A549 (cell line): ENCODE measurements around the gene TNFRSF11A. TPM values are rescaled to one million over a fixed set of nuclear protein-coding genes. Genes with fewer than 3 reads are reported as not detected.

Experiments
- ATAC-seq, 2 experiments: fragments of 200-7000 bp in 1 of 2; fragments of >200 bp in 1 of 2; cut with Nextera tagmentation in 1 of 2; cut with Tn5 transposase in 1 of 2; 3 replicates each; pipeline versions ENCODE4 v1.8.0 to v1.9.1; 2018 to 2020; ENCODE audit warnings: mild to moderate bottlenecking in 1 of 2, moderate library complexity in 1 of 2
- CTCF ChIA-PET: fragments of 300-600 bp; sonication (Branson Sonifier 250); formaldehyde crosslinking; extraction: SDS; loops from one replicate; lab custom pipeline; 2021; ENCODE audit warnings: antibody characterized with exemption, inconsistent platforms; lab: Yijun Ruan, JAX
- POLR2A ChIA-PET: fragments of 350-600 bp; formaldehyde crosslinking; extraction: SDS; loops from one replicate; lab custom pipeline; 2021; ENCODE audit warnings: antibody characterized with exemption, inconsistent platforms; lab: Yijun Ruan, JAX
- DNase-seq, 2 experiments: peaks; one replicate each; pipeline versions ENCODE4 v3.0.0 to v3.0.0-alpha.2; 2011 to 2016; ENCODE audit warnings: low read depth in 1 of 2, low spot score in 1 of 2
- FAIRE-seq: peaks from 2 replicates; lab custom pipeline; 2011; peaks lifted over from hg19 to GRCh38; lab: Jason Lieb, UNC
- H3K27ac ChIP-seq, 2 experiments: fragments of >200 bp; sonication (Bioruptor Twin); formaldehyde crosslinking; 3 replicates each; pipeline ENCODE4 v1.5.1; 2016 to 2017
- H3K4me1 ChIP-seq: fragments of >200 bp; sonication (Bioruptor Twin); formaldehyde crosslinking; 3 replicates; pipeline ENCODE4 v1.6.1; 2016
- H3K4me2 ChIP-seq: fragments of >200 bp; sonication (Bioruptor Twin); formaldehyde crosslinking; 3 replicates; pipeline ENCODE4 v1.6.1; 2016
- H3K4me3 ChIP-seq: fragments of >200 bp; sonication (Bioruptor Twin); formaldehyde crosslinking; 3 replicates; pipeline ENCODE4 v1.5.1; 2016
- H3K9me3 ChIP-seq: fragments of >200 bp; sonication (Bioruptor Twin); formaldehyde crosslinking; 3 replicates; pipeline ENCODE4 v1.6.1; 2016
- BHLHE40 ChIP-seq: IDR thresholded peaks from 2 replicates; pipeline ENCODE4 v1.6.1; 2012; ENCODE audit warnings: low read depth, low read length, inconsistent platforms
- CBX2 ChIP-seq: fragments of 200-600 bp; sonication (generic); IDR thresholded peaks from 2 replicates; pipeline ENCODE4 v1.6.1; 2016; ENCODE audit warnings: low read depth, mild to moderate bottlenecking, borderline replicate concordance
- EHMT2 ChIP-seq: fragments of 200-600 bp; sonication (generic); IDR thresholded peaks from 2 replicates; pipeline ENCODE4 v1.6.1; 2016; ENCODE audit warnings: antibody characterized with exemption, low read depth, mild to moderate bottlenecking, moderate library complexity
- ELK1 ChIP-seq: fragments of 150-350 bp; IDR thresholded peaks from 2 replicates; pipeline ENCODE4 v1.6.1; 2014; ENCODE audit warnings: low read depth, mild to moderate bottlenecking, low read length
- FOSB ChIP-seq: fragments of 250-450 bp; sonication (Bioruptor Pico); IDR thresholded peaks from 2 replicates; pipeline ENCODE4 v1.5.0; 2020; ENCODE audit warnings: mild to moderate bottlenecking, moderate library complexity
- GATA3 ChIP-seq: IDR thresholded peaks from 2 replicates; pipeline ENCODE4 v1.6.1; 2012; ENCODE audit warnings: borderline replicate concordance
- HES2 ChIP-seq: fragments of >200 bp; sonication (Bioruptor Twin); formaldehyde crosslinking; IDR thresholded peaks from 2 replicates; pipeline ENCODE4 v1.6.1; 2016
- HMGXB4 ChIP-seq: fragments of 250-450 bp; sonication (Bioruptor Pico); IDR thresholded peaks from 2 replicates; pipeline ENCODE4 v1.5.0; 2021; ENCODE audit warnings: mild to moderate bottlenecking, moderate library complexity, borderline replicate concordance
- HOXA7 ChIP-seq: fragments of 250-450 bp; sonication (Bioruptor Pico); IDR thresholded peaks from 2 replicates; pipeline ENCODE4 v1.5.0; 2020; ENCODE audit warnings: mild to moderate bottlenecking, moderate library complexity
- KDM5A ChIP-seq: fragments of 200-600 bp; sonication (generic); IDR thresholded peaks from 2 replicates; pipeline ENCODE4 v1.6.1; 2016; ENCODE audit warnings: antibody characterized with exemption, mild to moderate bottlenecking
- MAFK ChIP-seq: fragments of 450-650 bp; IDR thresholded peaks from 2 replicates; pipeline ENCODE4 v1.6.1; 2014; ENCODE audit not compliant: partially characterized antibody
- MAX ChIP-seq: IDR thresholded peaks from 2 replicates; pipeline ENCODE4 v1.6.1; 2012
- MAZ ChIP-seq: fragments of 150-350 bp; IDR thresholded peaks from 2 replicates; pipeline ENCODE4 v1.6.1; 2014; ENCODE audit warnings: antibody characterized with exemption, low read depth, low read length, borderline replicate concordance
- MYC ChIP-seq: IDR thresholded peaks from 2 replicates; pipeline ENCODE4 v1.6.1; 2012; ENCODE audit warnings: mild to moderate bottlenecking, inconsistent platforms, low read length, improper control_type of control experiment, borderline replicate concordance
- NPAS2 ChIP-seq: fragments of 250-450 bp; sonication (Bioruptor Pico); IDR thresholded peaks from 2 replicates; pipeline ENCODE4 v1.8.0; 2022; ENCODE audit warnings: mild to moderate bottlenecking, moderate library complexity, borderline replicate concordance
- POLR2A ChIP-seq: IDR thresholded peaks from 2 replicates; pipeline ENCODE4 v1.6.1; 2012; ENCODE audit warnings: mild to moderate bottlenecking, low read length
- RAD21 ChIP-seq, 2 experiments: fragments of >200 bp in 1 of 2; sonication (Bioruptor Twin) in 1 of 2; formaldehyde crosslinking in 1 of 2; IDR thresholded peaks in 1 of 2; conservative IDR thresholded peaks in 1 of 2; 2 replicates in 1 of 2; 3 replicates in 1 of 2; pipeline ENCODE4 v1.6.1; 2012 to 2018; ENCODE audit warnings: inconsistent platforms in 1 of 2
- RCOR1 ChIP-seq: fragments of 150-350 bp; IDR thresholded peaks from 2 replicates; pipeline ENCODE4 v1.6.1; 2014; ENCODE audit warnings: antibody characterized with exemption, low read length, low read depth
- REST ChIP-seq: fragments of 200-600 bp; sonication (generic); IDR thresholded peaks from 2 replicates; pipeline ENCODE4 v1.6.1; 2016; ENCODE audit warnings: antibody characterized with exemption, mild to moderate bottlenecking, moderate library complexity
- RFX5 ChIP-seq: fragments of 450-650 bp; IDR thresholded peaks from 2 replicates; pipeline ENCODE4 v1.7.1; 2014; ENCODE audit warnings: antibody characterized with exemption, mild to moderate bottlenecking, moderate library complexity
- RNF2 ChIP-seq: fragments of 200-600 bp; sonication (generic); IDR thresholded peaks from 2 replicates; pipeline ENCODE4 v1.6.1; 2016; ENCODE audit warnings: low read depth, mild to moderate bottlenecking, antibody characterized with exemption, moderate library complexity, borderline replicate concordance
- TP53 ChIP-seq: fragments of 250-450 bp; sonication (Bioruptor Pico); IDR thresholded peaks from 2 replicates; pipeline ENCODE4 v1.5.0; 2021; ENCODE audit warnings: mild to moderate bottlenecking, moderate library complexity
- USF2 ChIP-seq: fragments of 450-650 bp; IDR thresholded peaks from 2 replicates; pipeline ENCODE4 v1.6.1; 2014; ENCODE audit warnings: antibody characterized with exemption
- ZNF302 ChIP-seq: fragments of 250-450 bp; sonication (Bioruptor Pico); IDR thresholded peaks from 2 replicates; pipeline ENCODE4 v1.9.0; 2021; ENCODE audit warnings: inconsistent platforms, mild to moderate bottlenecking, moderate library complexity
- WGBS: methylation state at CpG from one replicate; pipeline ENCODE4 v1.1.6; 2017; ENCODE audit errors: missing lambda C conversion rate; 5-methylcytosine and 5-hydroxymethylcytosine counted together
- polyA plus RNA-seq, 4 experiments: library from polyadenylated mRNA; depleted of rRNA in 3 of 4; stranded (reverse); fragments of >200 nt; fragmentation: RNase III in 1 of 4; extraction: RNeasy Plus Mini Kit Qiagen cat#74134 plus additional on column Dnase treatment in 1 of 4; gene quantifications; 2 replicates in 3 of 4; 3 replicates in 1 of 4; pipeline ENCODE4 v1.2.3, GENCODE V29; 2011 to 2017

TNFRSF11A gene
- polyA plus RNA-seq, 2 of the 4 experiments (the other 2 are of a cell fraction), result 1.9 to 4.0 TPM

- H3K4me3 ChIP-seq, result no peak overlapping the region
- ChIA-PET POLR2A (no interaction called here), CTCF (interaction anchor here (1.3 kb wide), 1 partner anchor 77 kb away, joined by 4 read pairs; no protein-coding TSS in a partner anchor)
- H3K9me3 ChIP-seq, result no peaks in the 10 kb centered on the region
- TF ChIP-seq MAX (no peak), GATA3 (no peak), POLR2A (no peak), CBX2 (no peak), EHMT2 (no peak), RFX5 (no peak), RNF2 (no peak), ZNF302 (no peak), RCOR1 (no peak), MYC (no peak), BHLHE40 (no peak), HOXA7 (CRISPR knock-in tag) (no peak), TP53 (CRISPR knock-in tag) (no peak), NPAS2 (CRISPR knock-in tag) (no peak), USF2 (no peak)
- peaks cover 8% of the 10 kb centered on the region; the same call in 1 of the 3 replicates for H3K4me1 ChIP-seq
- no peak overlapping the region for H3K27ac ChIP-seq
- FAIRE-seq, result no peak
- no peak for ATAC-seq
- WGBS, result 29% methylated on average over 3 of the region's 3 CpGs
- H3K4me2 ChIP-seq, result no peak overlapping the region
- no peak for DNase-seq
Observed at GRCh38 chr18:62396967-62397366, 71.9 kb downstream of the TNFRSF11A start.

- no peak for ATAC-seq
- WGBS, result 84% methylated on average over 6 of the region's 6 CpGs
- H3K4me2 ChIP-seq, result no peak overlapping the region
- peaks cover 8% of the 10 kb centered on the region; the same call in 1 of the 3 replicates for H3K4me1 ChIP-seq
- TF ChIP-seq MAFK (peak; percentile 56), MYC (no peak)
- no peak overlapping the region for H3K27ac ChIP-seq
- POLR2A ChIA-PET, result no interaction called here
- no peak for FAIRE-seq
- no peak overlapping the region for H3K4me3 ChIP-seq
- DNase-seq, result no peak
- no peaks in the 10 kb centered on the region for H3K9me3 ChIP-seq
- CTCF ChIA-PET, result interaction anchor here (1.5 to 2.9 kb wide), 2 partner anchors 8 to 10 kb away, joined by 3 to 7 read pairs; no protein-coding TSS in a partner anchor
Observed at GRCh38 chr18:62398291-62398690, 73.2 kb downstream of the TNFRSF11A start.

GRCh38 chr18:62399276-62399675 is 74.2 kb downstream of the TNFRSF11A start:
- Histone ChIP-seq H3K27ac (no peak overlapping the region), H3K4me3 (no peak overlapping the region), H3K4me1 (peaks cover 8% of the 10 kb centered on the region; the same call in 1 of the 3 replicates), H3K4me2 (no peak overlapping the region), H3K9me3 (no peaks in the 10 kb centered on the region)
- ChIA-PET POLR2A (no interaction called here), CTCF (interaction anchor here (1.0 to 2.9 kb wide), 5 partner anchors 9 to 185 kb away, joined by 3 to 7 read pairs (median 4); no protein-coding TSS in a partner anchor)
- 77% methylated on average over 3 of the region's 3 CpGs for WGBS
- ATAC-seq (no peak), FAIRE-seq (no peak), DNase-seq (no peak)
- TF ChIP-seq FOSB (no peak), REST (no peak), CBX2 (no peak), HMGXB4 (CRISPR knock-in tag) (no peak), ELK1 (no peak), MAZ (no peak), RAD21 (conservative IDR thresholded peaks at IDR 0.05 in 1 of 2, IDR thresholded peaks at IDR 0.05 in 1 of 2) (no peak), HES2 (no peak), HOXA7 (CRISPR knock-in tag) (no peak), MAX (no peak), KDM5A (no peak)
